Neutrophil (primary cell): ENCODE measurements around the gene RRN3.
"Not testable (repeated sequence)": the region's sequence is repeated elsewhere in the genome, so short reads cannot be mapped to it uniquely, and the experiment has no call there.

Source experiments
- H3K27ac ChIP-seq: fragments of 200-600 bp; sonication (generic); 2 replicates; pipeline ENCODE4 v1.5.1; 2016; ENCODE audit warnings: mild to moderate bottlenecking, moderate library complexity
- H3K27me3 ChIP-seq: fragments of 200-600 bp; sonication (generic); 2 replicates; pipeline ENCODE4 v1.6.0; 2016; ENCODE audit warnings: mild to moderate bottlenecking
- H3K36me3 ChIP-seq: fragments of 200-600 bp; sonication (generic); 2 replicates; pipeline ENCODE4 v1.5.1; 2017
- H3K4me1 ChIP-seq, 2 experiments: fragments of 200-600 bp in 1 of 2; sonication (generic) in 1 of 2; 1 replicate in 1 of 2; 2 replicates in 1 of 2; pipeline versions ENCODE4 v1.5.1 to v1.6.1; 2013 to 2016; ENCODE audit warnings: low read depth in 1 of 2, low read length in 1 of 2, mild to moderate bottlenecking in 1 of 2, moderate library complexity in 1 of 2; ENCODE audit not compliant: control insufficient read depth in 1 of 2, insufficient read depth in 1 of 2
- H3K4me3 ChIP-seq, 2 experiments: fragments of 200-600 bp in 1 of 2; sonication (generic) in 1 of 2; 1 replicate in 1 of 2; 2 replicates in 1 of 2; pipeline ENCODE4 v1.5.1; 2013 to 2016; ENCODE audit warnings: low read depth in 1 of 2, low read length in 1 of 2, mild to moderate bottlenecking in 1 of 2, moderate library complexity in 1 of 2
- H3K9me3 ChIP-seq: fragments of 200-600 bp; sonication (generic); 2 replicates; pipeline ENCODE4 v1.5.1; 2016

The RRN3 gene

DNA sequence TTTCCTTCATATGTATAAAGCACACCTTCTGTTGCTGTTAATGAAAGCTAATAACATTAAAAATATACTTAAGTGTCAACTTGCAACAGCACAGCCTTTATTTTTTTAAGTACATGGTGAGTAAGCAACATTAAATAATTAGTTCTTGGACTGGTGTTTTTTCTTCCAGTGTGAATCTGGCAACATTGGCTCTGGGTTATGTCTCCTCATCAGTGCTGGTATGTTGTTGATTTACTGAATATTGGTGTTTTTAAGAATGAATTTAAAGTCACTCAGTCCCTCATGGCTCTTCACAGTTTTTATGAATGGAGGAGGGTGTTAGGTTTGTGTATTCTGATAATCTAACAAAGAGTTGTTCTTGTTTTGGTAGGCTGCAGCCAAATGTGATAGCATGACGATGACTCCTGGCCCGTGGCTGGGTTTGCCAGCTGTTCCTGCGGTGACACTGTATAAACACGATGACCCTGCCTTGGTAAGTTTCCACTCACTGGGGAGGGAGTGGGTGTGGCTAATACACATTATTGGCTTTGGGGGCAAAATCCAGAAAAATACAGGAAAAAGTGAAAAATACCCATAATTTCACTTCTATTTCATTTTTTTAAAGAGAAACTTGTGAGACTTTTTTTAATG, 77.0 kb downstream of the RRN3 start:
- not testable (repeated sequence) for H3K27me3 ChIP-seq, H3K4me3 ChIP-seq, H3K4me1 ChIP-seq, H3K9me3 ChIP-seq, H3K27ac ChIP-seq
- peaks cover 76% of the 10 kb centered on the region for H3K36me3 ChIP-seq

GRCh38 chr16:15016354-15016753, 77.7 kb downstream of the RRN3 start:
- not testable (repeated sequence) for H3K27me3 ChIP-seq, H3K9me3 ChIP-seq, H3K4me1 ChIP-seq, H3K27ac ChIP-seq, H3K4me3 ChIP-seq
- peaks cover 74% of the 10 kb centered on the region for H3K36me3 ChIP-seq

DNA sequence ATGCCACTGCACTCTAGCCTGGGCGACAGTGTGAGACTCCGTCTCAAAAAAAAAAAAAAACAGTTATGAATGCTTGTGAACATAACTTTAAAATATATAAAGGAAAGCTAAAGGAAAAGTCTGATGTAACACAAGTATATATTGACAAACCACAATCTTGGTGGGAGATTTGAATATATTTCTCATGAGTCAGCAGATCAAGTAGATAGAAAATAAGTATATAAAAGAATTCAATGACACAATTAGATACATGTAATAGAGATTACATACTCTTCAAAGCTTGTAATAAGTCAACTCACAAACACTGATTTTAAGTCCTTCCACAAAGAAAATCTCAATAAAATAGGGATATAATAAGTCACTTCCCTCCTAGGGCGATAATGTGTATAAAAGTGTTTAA, 78.4 kb downstream of the RRN3 start:
- H3K27ac ChIP-seq, H3K4me3 ChIP-seq, H3K9me3 ChIP-seq, H3K27me3 ChIP-seq, H3K4me1 ChIP-seq: not testable (repeated sequence)
- peaks cover 75% of the 10 kb centered on the region for H3K36me3 ChIP-seq

- peaks cover 75% of the 10 kb centered on the region for H3K36me3 ChIP-seq
- not testable (repeated sequence) for H3K4me1 ChIP-seq, H3K9me3 ChIP-seq, H3K4me3 ChIP-seq, H3K27me3 ChIP-seq, H3K27ac ChIP-seq
Measured at GRCh38 chr16:15012941-15013340, 81.1 kb downstream of the RRN3 start.
